ENCODE measurements around the gene HS6ST2.

The HS6ST2 gene

GRCh38 chrX:132748268-132748667 is 210.2 kb downstream of the HS6ST2 start:
- in situ Hi-C loops (cut with MboI; ENCODE audit: low sequenced_read_pairs), result no loop called here

- in situ Hi-C loops (cut with MboI; ENCODE audit: low sequenced_read_pairs), result no loop called here
Observed at GRCh38 chrX:132745593-132745992, 212.8 kb downstream of the HS6ST2 start.

GRCh38 chrX:132744470-132744869 is 214.0 kb downstream of the HS6ST2 start:
- in situ Hi-C loops (cut with MboI; ENCODE audit: low sequenced_read_pairs), result no loop called here

GRCh38 chrX:132743086-132743485 is 215.3 kb downstream of the HS6ST2 start:
- in situ Hi-C loops (cut with MboI; ENCODE audit: low sequenced_read_pairs), result no loop called here

GRCh38 chrX:132742246-132742645 is 216.2 kb downstream of the HS6ST2 start:
- in situ Hi-C loops (cut with MboI; ENCODE audit: low sequenced_read_pairs), result no loop called here

- in situ Hi-C loops (cut with MboI; ENCODE audit: low sequenced_read_pairs), result no loop called here
Observed at GRCh38 chrX:132741689-132742088, 216.7 kb downstream of the HS6ST2 start.

- in situ Hi-C loops (cut with MboI; ENCODE audit: low sequenced_read_pairs), result no loop called here
Observed at GRCh38 chrX:132740316-132741123, 217.9 kb downstream of the HS6ST2 start.

GRCh38 chrX:132738951-132739350 is 219.5 kb downstream of the HS6ST2 start:
- in situ Hi-C loops (cut with MboI; ENCODE audit: low sequenced_read_pairs), result no loop called here

- in situ Hi-C loops (cut with MboI; ENCODE audit: low sequenced_read_pairs), result no loop called here
Observed at GRCh38 chrX:132737743-132738142, 220.7 kb downstream of the HS6ST2 start.

- in situ Hi-C loops (cut with MboI; ENCODE audit: low sequenced_read_pairs), result no loop called here
Observed at GRCh38 chrX:132732236-132732635, 226.2 kb downstream of the HS6ST2 start.

- in situ Hi-C loops (cut with MboI; ENCODE audit: low sequenced_read_pairs), result no loop called here
Observed at GRCh38 chrX:132730726-132731125, 227.7 kb downstream of the HS6ST2 start.

GRCh38 chrX:132730266-132730665 is 228.2 kb downstream of the HS6ST2 start:
- in situ Hi-C loops (cut with MboI; ENCODE audit: low sequenced_read_pairs), result no loop called here

GRCh38 chrX:132728296-132728695 is 230.1 kb downstream of the HS6ST2 start:
- in situ Hi-C loops (cut with MboI; ENCODE audit: low sequenced_read_pairs), result no loop called here

GRCh38 chrX:132718431-132718958 is 239.9 kb downstream of the HS6ST2 start:
- in situ Hi-C loops (cut with MboI; ENCODE audit: low sequenced_read_pairs), result no loop called here

GRCh38 chrX:132716006-132716405 is 242.4 kb downstream of the HS6ST2 start:
- in situ Hi-C loops (cut with MboI; ENCODE audit: low sequenced_read_pairs), result no loop called here

- in situ Hi-C loops (cut with MboI; ENCODE audit: low sequenced_read_pairs), result no loop called here
Observed at GRCh38 chrX:132714913-132715312, 243.5 kb downstream of the HS6ST2 start.

GRCh38 chrX:132712350-132712749 is 246.1 kb downstream of the HS6ST2 start:
- in situ Hi-C loops (cut with MboI; ENCODE audit: low sequenced_read_pairs), result no loop called here

- in situ Hi-C loops (cut with MboI; ENCODE audit: low sequenced_read_pairs), result no loop called here
Observed at GRCh38 chrX:132710656-132711155, 247.7 kb downstream of the HS6ST2 start.

- in situ Hi-C loops (cut with MboI; ENCODE audit: low sequenced_read_pairs), result no loop called here
Observed at GRCh38 chrX:132708529-132708928, 249.9 kb downstream of the HS6ST2 start.

GRCh38 chrX:132704769-132705168 is 253.7 kb downstream of the HS6ST2 start:
- in situ Hi-C loops (cut with MboI; ENCODE audit: low sequenced_read_pairs), result no loop called here

GRCh38 chrX:132694382-132694781 is 264.0 kb downstream of the HS6ST2 start:
- in situ Hi-C loops (cut with MboI; ENCODE audit: low sequenced_read_pairs), result no loop called here

GRCh38 chrX:132692526-132692925 is 265.9 kb downstream of the HS6ST2 start:
- in situ Hi-C loops (cut with MboI; ENCODE audit: low sequenced_read_pairs), result no loop called here

Data from HL-60/S4 (cell line).